ENCODE results near the gene EEF1AKMT3. TPM values are rescaled to one million over a fixed set of nuclear protein-coding genes. Genes with fewer than 3 reads are reported as not detected.

EEF1AKMT3 gene
- total and polyA plus RNA-seq, 2 experiments from 2014 or later, result 1.3 to 5.3 TPM

DNA sequence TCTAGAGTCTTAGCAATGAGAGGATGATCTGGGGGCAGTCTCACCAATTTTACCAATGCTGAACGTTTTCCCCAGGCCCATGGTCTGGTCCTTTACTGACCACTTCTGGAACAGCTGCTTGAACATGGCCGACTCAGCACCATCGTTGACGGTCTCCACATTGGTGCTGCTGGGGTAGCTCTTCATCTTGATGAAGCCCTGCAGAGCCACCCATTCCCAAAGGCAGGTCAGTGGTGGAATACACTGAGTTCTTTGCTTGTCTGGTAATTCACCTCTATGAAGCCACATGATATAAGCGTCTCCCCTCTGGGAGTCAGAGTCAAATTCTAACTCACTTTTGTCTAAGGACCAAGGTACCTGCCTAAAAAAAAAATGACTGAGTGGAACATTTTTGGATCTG lies 35.9 kb downstream of the EEF1AKMT3 start:
- Mint-ChIP-seq H3K4me3 (no peak overlapping the region), H3K27me3 (ENCODE audit: insufficient read depth, low read depth, poor library complexity) (peaks cover 4% of the 10 kb centered on the region), H3K4me1 (no peaks in the 10 kb centered on the region), H3K9me3 (no peaks in the 10 kb centered on the region), H3K27ac (no peak overlapping the region), H3K36me3 (ENCODE audit: low read depth) (peaks cover 4% of the 10 kb centered on the region)
- H3K79me2 ChIP-seq (replicated peaks; ENCODE audit: insufficient read depth), result no peaks in the 10 kb centered on the region
- no peak overlapping the region for H2AFZ ChIP-seq
- H3K4me3 ChIP-seq, result no peak overlapping the region
- H3K36me3 ChIP-seq (ENCODE audit: insufficient read depth), result no peaks in the 10 kb centered on the region
- H3K4me1 ChIP-seq (ENCODE audit: insufficient read depth), result peaks cover 2% of the 10 kb centered on the region; the same call in 1 of the 2 replicates
- no peak overlapping the region for H3K4me2 ChIP-seq
- no peaks in the 10 kb centered on the region for H3K27me3 ChIP-seq (ENCODE audit: insufficient read depth)
- TF ChIP-seq CREB1 (CRISPR knock-in tag; IDR thresholded peaks at IDR 0.05; ENCODE audit: low read depth) (no peak), ZNF114 (CRISPR knock-in tag; IDR thresholded peaks at IDR 0.05) (no peak), POLR2AphosphoS5 (IDR thresholded peaks at IDR 0.05; ENCODE audit: low read depth) (no peak), EZH2phosphoT487 (IDR thresholded peaks at IDR 0.05; ENCODE audit: unreplicated experiment) (no peak), NANOG (IDR thresholded peaks at IDR 0.05; ENCODE audit: borderline replicate concordance) (no peak), ZNF331 (CRISPR knock-in tag; IDR thresholded peaks at IDR 0.05; ENCODE audit: low read depth) (no peak), STAT1 (IDR thresholded peaks at IDR 0.05; ENCODE audit: unreplicated experiment) (no peak), EZH2 (IDR thresholded peaks at IDR 0.05; ENCODE audit: low read depth, unreplicated experiment) (no peak), JUNB (IDR thresholded peaks at IDR 0.05; ENCODE audit: unreplicated experiment) (no peak)
- TF ChIP-seq, protein P1, sequence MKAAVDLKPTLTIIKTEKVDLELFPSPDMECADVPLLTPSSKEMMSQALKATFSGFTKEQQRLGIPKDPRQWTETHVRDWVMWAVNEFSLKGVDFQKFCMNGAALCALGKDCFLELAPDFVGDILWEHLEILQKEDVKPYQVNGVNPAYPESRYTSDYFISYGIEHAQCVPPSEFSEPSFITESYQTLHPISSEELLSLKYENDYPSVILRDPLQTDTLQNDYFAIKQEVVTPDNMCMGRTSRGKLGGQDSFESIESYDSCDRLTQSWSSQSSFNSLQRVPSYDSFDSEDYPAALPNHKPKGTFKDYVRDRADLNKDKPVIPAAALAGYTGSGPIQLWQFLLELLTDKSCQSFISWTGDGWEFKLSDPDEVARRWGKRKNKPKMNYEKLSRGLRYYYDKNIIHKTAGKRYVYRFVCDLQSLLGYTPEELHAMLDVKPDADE (IDR thresholded peaks at IDR 0.05), result no peak
- TF ChIP-seq, protein P2, sequence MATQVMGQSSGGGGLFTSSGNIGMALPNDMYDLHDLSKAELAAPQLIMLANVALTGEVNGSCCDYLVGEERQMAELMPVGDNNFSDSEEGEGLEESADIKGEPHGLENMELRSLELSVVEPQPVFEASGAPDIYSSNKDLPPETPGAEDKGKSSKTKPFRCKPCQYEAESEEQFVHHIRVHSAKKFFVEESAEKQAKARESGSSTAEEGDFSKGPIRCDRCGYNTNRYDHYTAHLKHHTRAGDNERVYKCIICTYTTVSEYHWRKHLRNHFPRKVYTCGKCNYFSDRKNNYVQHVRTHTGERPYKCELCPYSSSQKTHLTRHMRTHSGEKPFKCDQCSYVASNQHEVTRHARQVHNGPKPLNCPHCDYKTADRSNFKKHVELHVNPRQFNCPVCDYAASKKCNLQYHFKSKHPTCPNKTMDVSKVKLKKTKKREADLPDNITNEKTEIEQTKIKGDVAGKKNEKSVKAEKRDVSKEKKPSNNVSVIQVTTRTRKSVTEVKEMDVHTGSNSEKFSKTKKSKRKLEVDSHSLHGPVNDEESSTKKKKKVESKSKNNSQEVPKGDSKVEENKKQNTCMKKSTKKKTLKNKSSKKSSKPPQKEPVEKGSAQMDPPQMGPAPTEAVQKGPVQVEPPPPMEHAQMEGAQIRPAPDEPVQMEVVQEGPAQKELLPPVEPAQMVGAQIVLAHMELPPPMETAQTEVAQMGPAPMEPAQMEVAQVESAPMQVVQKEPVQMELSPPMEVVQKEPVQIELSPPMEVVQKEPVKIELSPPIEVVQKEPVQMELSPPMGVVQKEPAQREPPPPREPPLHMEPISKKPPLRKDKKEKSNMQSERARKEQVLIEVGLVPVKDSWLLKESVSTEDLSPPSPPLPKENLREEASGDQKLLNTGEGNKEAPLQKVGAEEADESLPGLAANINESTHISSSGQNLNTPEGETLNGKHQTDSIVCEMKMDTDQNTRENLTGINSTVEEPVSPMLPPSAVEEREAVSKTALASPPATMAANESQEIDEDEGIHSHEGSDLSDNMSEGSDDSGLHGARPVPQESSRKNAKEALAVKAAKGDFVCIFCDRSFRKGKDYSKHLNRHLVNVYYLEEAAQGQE (IDR thresholded peaks at IDR 0.05; ENCODE audit: unreplicated experiment), result no peak
- TF ChIP-seq, protein P3, sequence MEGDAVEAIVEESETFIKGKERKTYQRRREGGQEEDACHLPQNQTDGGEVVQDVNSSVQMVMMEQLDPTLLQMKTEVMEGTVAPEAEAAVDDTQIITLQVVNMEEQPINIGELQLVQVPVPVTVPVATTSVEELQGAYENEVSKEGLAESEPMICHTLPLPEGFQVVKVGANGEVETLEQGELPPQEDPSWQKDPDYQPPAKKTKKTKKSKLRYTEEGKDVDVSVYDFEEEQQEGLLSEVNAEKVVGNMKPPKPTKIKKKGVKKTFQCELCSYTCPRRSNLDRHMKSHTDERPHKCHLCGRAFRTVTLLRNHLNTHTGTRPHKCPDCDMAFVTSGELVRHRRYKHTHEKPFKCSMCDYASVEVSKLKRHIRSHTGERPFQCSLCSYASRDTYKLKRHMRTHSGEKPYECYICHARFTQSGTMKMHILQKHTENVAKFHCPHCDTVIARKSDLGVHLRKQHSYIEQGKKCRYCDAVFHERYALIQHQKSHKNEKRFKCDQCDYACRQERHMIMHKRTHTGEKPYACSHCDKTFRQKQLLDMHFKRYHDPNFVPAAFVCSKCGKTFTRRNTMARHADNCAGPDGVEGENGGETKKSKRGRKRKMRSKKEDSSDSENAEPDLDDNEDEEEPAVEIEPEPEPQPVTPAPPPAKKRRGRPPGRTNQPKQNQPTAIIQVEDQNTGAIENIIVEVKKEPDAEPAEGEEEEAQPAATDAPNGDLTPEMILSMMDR (conservative IDR thresholded peaks at IDR 0.05; ENCODE audit: low read depth in 2 of 2), result no peak
- TF ChIP-seq, protein P4, sequence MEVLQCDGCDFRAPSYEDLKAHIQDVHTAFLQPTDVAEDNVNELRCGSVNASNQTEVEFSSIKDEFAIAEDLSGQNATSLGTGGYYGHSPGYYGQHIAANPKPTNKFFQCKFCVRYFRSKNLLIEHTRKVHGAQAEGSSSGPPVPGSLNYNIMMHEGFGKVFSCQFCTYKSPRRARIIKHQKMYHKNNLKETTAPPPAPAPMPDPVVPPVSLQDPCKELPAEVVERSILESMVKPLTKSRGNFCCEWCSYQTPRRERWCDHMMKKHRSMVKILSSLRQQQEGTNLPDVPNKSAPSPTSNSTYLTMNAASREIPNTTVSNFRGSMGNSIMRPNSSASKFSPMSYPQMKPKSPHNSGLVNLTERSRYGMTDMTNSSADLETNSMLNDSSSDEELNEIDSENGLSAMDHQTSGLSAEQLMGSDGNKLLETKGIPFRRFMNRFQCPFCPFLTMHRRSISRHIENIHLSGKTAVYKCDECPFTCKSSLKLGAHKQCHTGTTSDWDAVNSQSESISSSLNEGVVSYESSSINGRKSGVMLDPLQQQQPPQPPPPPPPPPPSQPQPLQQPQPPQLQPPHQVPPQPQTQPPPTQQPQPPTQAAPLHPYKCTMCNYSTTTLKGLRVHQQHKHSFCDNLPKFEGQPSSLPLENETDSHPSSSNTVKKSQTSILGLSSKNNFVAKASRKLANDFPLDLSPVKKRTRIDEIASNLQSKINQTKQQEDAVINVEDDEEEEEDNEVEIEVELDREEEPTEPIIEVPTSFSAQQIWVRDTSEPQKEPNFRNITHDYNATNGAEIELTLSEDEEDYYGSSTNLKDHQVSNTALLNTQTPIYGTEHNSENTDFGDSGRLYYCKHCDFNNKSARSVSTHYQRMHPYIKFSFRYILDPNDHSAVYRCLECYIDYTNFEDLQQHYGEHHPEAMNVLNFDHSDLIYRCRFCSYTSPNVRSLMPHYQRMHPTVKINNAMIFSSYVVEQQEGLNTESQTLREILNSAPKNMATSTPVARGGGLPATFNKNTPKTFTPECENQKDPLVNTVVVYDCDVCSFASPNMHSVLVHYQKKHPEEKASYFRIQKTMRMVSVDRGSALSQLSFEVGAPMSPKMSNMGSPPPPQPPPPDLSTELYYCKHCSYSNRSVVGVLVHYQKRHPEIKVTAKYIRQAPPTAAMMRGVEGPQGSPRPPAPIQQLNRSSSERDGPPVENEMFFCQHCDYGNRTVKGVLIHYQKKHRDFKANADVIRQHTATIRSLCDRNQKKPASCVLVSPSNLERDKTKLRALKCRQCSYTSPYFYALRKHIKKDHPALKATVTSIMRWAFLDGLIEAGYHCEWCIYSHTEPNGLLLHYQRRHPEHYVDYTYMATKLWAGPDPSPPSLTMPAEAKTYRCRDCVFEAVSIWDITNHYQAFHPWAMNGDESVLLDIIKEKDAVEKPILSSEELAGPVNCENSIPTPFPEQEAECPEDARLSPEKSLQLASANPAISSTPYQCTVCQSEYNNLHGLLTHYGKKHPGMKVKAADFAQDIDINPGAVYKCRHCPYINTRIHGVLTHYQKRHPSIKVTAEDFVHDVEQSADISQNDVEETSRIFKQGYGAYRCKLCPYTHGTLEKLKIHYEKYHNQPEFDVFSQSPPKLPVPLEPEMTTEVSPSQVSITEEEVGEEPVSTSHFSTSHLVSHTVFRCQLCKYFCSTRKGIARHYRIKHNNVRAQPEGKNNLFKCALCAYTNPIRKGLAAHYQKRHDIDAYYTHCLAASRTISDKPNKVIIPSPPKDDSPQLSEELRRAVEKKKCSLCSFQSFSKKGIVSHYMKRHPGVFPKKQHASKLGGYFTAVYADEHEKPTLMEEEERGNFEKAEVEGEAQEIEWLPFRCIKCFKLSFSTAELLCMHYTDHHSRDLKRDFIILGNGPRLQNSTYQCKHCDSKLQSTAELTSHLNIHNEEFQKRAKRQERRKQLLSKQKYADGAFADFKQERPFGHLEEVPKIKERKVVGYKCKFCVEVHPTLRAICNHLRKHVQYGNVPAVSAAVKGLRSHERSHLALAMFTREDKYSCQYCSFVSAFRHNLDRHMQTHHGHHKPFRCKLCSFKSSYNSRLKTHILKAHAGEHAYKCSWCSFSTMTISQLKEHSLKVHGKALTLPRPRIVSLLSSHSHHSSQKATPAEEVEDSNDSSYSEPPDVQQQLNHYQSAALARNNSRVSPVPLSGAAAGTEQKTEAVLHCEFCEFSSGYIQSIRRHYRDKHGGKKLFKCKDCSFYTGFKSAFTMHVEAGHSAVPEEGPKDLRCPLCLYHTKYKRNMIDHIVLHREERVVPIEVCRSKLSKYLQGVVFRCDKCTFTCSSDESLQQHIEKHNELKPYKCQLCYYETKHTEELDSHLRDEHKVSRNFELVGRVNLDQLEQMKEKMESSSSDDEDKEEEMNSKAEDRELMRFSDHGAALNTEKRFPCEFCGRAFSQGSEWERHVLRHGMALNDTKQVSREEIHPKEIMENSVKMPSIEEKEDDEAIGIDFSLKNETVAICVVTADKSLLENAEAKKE (CRISPR knock-in tag; IDR thresholded peaks at IDR 0.05), result no peak
- DNase-seq (ENCODE audit: low spot score), result no peak
- no peaks in the 10 kb centered on the region for H3F3A ChIP-seq (replicated peaks; ENCODE audit: low read depth)
- no peak overlapping the region for H3K27ac ChIP-seq (ENCODE audit: low read depth)
- no peaks in the 10 kb centered on the region for H4K20me1 ChIP-seq (replicated peaks; ENCODE audit: insufficient read depth)
- no peak for ATAC-seq
- H3K9me2 ChIP-seq (ENCODE audit: insufficient read depth), result no peaks in the 10 kb centered on the region
